CD4-positive, CD25-positive, alpha-beta regulatory T cell (primary cell): ENCODE measurements around the gene CHRM4. TPM values are rescaled to one million over a fixed set of nuclear protein-coding genes. Genes with fewer than 3 reads are reported as not detected.
A peak's percentile ranks its signal among the peaks of the same experiment; 100 is the strongest.

Experiments used
- ATAC-seq, 2 donors: fragments of 150-1000 bp; cut with Tn5 transposase; one replicate each; pipeline ENCODE4 v1.10.0; 2021; ENCODE audit warnings: low read depth in 2 of 2, moderate number of reproducible peaks in 2 of 2, moderate library complexity in 1 of 2
- DNase-seq, 3 donors: peaks; one replicate each; pipeline versions ENCODE4 v3.0.0 to v3.0.0-alpha.2; 2012 to 2022; ENCODE audit warnings: mixed read lengths in 1 of 3
- H3K27ac ChIP-seq: one replicate; pipeline ENCODE4 v1.7.0; 2013; ENCODE audit warnings: mild to moderate bottlenecking, low read length; ENCODE audit not compliant: insufficient read depth, poor library complexity, severe bottlenecking
- H3K27me3 ChIP-seq: one replicate; pipeline ENCODE4 v1.7.0; 2013; ENCODE audit warnings: low read length; ENCODE audit not compliant: control insufficient read depth, insufficient read depth
- H3K36me3 ChIP-seq: one replicate; pipeline ENCODE4 v1.7.0; 2013; ENCODE audit warnings: mild to moderate bottlenecking, low read length, moderate library complexity; ENCODE audit not compliant: control insufficient read depth, insufficient read depth
- H3K4me1 ChIP-seq: 2 replicates; pipeline ENCODE4 v1.7.0; 2013; ENCODE audit warnings: mild to moderate bottlenecking, low read length; ENCODE audit not compliant: insufficient read depth, control insufficient read depth, poor library complexity, severe bottlenecking
- H3K4me3 ChIP-seq: one replicate; pipeline ENCODE4 v1.7.0; 2013; ENCODE audit warnings: low read depth, mild to moderate bottlenecking, low read length, moderate library complexity
- H3K9me3 ChIP-seq, 2 experiments: 1 replicate in 1 of 2; 2 replicates in 1 of 2; pipeline ENCODE4 v1.7.0; 2013; ENCODE audit warnings: low read length in 2 of 2, mild to moderate bottlenecking in 1 of 2, moderate library complexity in 1 of 2; ENCODE audit not compliant: control insufficient read depth in 2 of 2
- H3K27ac Mint-ChIP-seq, 3 donors: one replicate each; pipeline ENCODE4 v1.8.0; 2020 to 2022; ENCODE audit warnings: mild to moderate bottlenecking in 3 of 3, mixed read lengths in 3 of 3, moderate library complexity in 2 of 3
- H3K27me3 Mint-ChIP-seq: one replicate; pipeline ENCODE4 v1.8.0; 2022; ENCODE audit warnings: mild to moderate bottlenecking, mixed read lengths
- H3K36me3 Mint-ChIP-seq: one replicate; pipeline ENCODE4 v1.8.0; 2020; ENCODE audit warnings: mixed read lengths
- H3K4me1 Mint-ChIP-seq, 4 donors: one replicate each; pipeline ENCODE4 v1.8.0; 2020 to 2022; ENCODE audit warnings: mixed read lengths in 4 of 4, mild to moderate bottlenecking in 1 of 4
- H3K4me3 Mint-ChIP-seq, 4 donors: one replicate each; pipeline ENCODE4 v1.8.0; 2020 to 2022; ENCODE audit warnings: mild to moderate bottlenecking in 4 of 4, mixed read lengths in 4 of 4, moderate library complexity in 3 of 4
- H3K9me3 Mint-ChIP-seq, 7 donors: one replicate each; pipeline ENCODE4 v1.8.0; 2020 to 2022; ENCODE audit warnings: mixed read lengths in 7 of 7, mild to moderate bottlenecking in 3 of 7, moderate library complexity in 2 of 7
- polyA plus RNA-seq, 4 donors: library from polyadenylated mRNA; unstranded; fragments of 300-500 nt; fragmentation: Illumina TruSeq; gene quantifications; one replicate each; pipeline ENCODE4 v1.2.3, GENCODE V29; 2021
- total RNA-seq: library from RNA; stranded (reverse); gene quantifications from one replicate; pipeline ENCODE4 v1.2.3, GENCODE V29; 2022

The CHRM4 gene
- total RNA-seq (2.8 TPM), polyA plus RNA-seq (1 to 10 TPM in 1 of 4 donors, under 1 TPM in 2, not detected in 1; 0.15 to 1.1 (median 0.84) TPM)

DNA sequence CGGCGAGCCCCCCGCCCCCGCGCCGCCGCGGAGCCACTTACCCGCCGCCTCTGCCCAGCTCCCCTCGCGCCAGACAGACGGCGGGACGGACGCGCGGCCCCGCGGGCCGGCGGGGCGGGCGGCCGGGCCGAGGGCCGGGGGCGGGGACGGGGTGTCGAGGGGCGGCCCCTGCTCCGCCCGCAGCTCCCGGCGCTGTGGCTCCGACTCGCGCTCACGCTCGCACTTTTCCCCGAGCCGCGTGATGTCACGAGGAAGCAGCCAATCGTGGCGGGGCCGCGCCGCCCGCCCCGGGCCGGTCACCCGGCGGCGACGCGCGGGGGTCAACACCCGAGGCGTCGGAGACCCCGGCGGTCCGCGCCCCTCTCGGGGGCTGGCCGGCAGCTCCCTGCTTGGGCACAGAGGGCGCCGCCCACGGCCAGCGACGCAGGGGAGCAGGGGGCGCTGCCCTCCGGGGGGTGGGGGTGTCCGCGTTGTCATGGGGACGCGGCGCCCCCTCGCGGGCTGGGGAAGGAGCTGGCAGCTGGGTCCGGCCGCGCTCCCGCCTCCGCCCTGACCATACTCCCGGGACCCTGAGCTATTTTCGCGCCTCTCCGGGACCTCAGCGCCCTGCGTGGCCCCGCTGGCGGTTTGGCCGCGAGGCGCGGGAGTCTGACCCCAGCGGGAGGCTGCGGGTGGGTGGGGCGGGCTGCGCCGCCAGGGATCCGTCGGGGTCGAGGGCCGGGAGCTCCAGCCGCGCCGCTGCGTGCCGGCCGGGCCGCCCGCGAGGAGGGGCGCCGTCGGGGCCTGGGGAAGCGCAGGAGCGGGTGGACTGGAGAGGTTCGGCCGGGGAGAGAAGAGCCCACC, at the start of gene CHRM4:
Gene CHRM4, minus strand, starts transcription at position 199 of the 843 bp plus-strand sequence. CDS start 5,219 bp downstream, outside the sequence.
- no peak within 1 kb of the TSS for H3K4me3 ChIP-seq

DNA sequence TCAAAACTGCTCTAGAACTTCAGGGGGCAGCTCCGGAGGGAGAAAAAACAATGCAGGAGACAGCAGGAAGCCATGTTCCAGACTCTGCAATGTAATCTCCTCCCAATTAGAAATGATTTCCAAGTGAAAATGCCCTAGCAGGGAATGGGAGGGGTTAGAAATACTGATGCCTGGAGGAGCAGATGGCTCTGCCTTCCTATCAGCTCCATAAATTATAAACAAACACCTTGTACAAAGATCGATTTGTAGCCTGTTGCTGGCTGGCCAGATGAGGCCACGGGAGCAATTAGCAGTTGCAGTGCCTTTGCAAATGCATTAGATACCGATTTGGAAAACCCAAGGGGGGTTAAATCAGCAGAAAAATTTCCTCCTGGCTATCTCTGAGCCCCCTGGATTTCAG, 46.6 kb upstream of the CHRM4 start:
- Mint-ChIP-seq H3K4me1 (peaks cover 0 to 4% (median 2%) of the 10 kb centered on the region in 4 donors), H3K36me3 (peaks cover 51% of the 10 kb centered on the region), H3K9me3 (no peaks in the 10 kb centered on the region), H3K27ac (no peak overlapping the region), H3K4me3 (no peak overlapping the region), H3K27me3 (no peaks in the 10 kb centered on the region)
- no peaks in the 10 kb centered on the region for H3K9me3 ChIP-seq
- DNase-seq = no peak
- no peak overlapping the region for H3K27ac ChIP-seq
- no peak for ATAC-seq
- peaks cover 45% of the 10 kb centered on the region for H3K36me3 ChIP-seq
- H3K27me3 ChIP-seq = no peaks in the 10 kb centered on the region
- no peaks in the 10 kb centered on the region for H3K4me1 ChIP-seq
- no peak overlapping the region for H3K4me3 ChIP-seq

More for the DNA sequence above, at the start of gene CHRM4:
- Histone ChIP-seq H3K36me3 (peaks cover under 1% of the 10 kb centered on the region), H3K27me3 (peaks cover 17% of the 10 kb centered on the region), H3K4me1 (peaks cover 42% of the 10 kb centered on the region), H3K9me3 (no peaks in the 10 kb centered on the region), H3K27ac (no peak within 1 kb of the TSS)
- Mint-ChIP-seq H3K27me3 (peaks cover 51% of the 10 kb centered on the region), H3K4me1 (peaks cover 0 to 33% (median 10%) of the 10 kb centered on the region in 4 donors), H3K27ac (peak within 1 kb of the TSS in 1 of 3 donors; percentile 56), H3K4me3 (peak within 1 kb of the TSS; percentile 70 to 89 (median 78)), H3K9me3 (peaks cover 0 to 5% (median 0%) of the 10 kb centered on the region in 7 donors), H3K36me3 (peaks cover 5% of the 10 kb centered on the region)
- DNase-seq (no peak), ATAC-seq (no peak)

DNA sequence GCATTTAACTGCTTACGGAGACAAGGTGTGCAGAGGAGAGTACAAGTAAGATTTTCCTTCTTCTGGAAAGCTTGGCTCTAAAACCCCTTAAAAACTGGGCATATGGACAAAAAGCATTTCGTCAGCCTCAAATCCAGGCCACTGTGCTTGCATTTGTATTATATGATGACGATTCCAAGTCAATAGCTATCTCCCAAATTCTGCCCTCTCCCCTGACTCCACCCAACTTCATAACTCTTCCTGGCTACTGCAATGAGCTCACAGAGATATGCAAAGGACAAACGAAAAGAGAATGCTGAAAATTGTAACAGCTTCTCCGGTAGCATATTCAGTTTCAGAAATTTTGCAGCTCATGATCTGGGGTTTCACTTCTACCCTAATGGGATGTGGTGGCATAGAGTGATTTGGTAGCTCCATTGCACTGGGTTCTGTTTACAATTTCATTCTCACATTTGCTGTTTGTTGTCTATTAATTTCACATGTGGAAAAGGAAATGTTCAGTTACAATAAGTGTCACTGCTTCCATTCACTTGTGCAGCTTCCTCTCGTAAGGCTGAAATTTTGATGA, 45.6 kb upstream of the CHRM4 start:
- H3K4me1 Mint-ChIP-seq = peaks cover 0 to 4% (median 1%) of the 10 kb centered on the region in 4 donors
- no peak overlapping the region for H3K27ac Mint-ChIP-seq
- Histone ChIP-seq H3K27me3 (no peaks in the 10 kb centered on the region), H3K4me1 (no peaks in the 10 kb centered on the region), H3K36me3 (peaks cover 47% of the 10 kb centered on the region), H3K4me3 (no peak overlapping the region), H3K9me3 (no peaks in the 10 kb centered on the region), H3K27ac (no peak overlapping the region)
- no peak for ATAC-seq
- no peaks in the 10 kb centered on the region for H3K9me3 Mint-ChIP-seq
- no peaks in the 10 kb centered on the region for H3K27me3 Mint-ChIP-seq
- H3K4me3 Mint-ChIP-seq = no peak overlapping the region
- no peak for DNase-seq
- peaks cover 49% of the 10 kb centered on the region for H3K36me3 Mint-ChIP-seq

DNA sequence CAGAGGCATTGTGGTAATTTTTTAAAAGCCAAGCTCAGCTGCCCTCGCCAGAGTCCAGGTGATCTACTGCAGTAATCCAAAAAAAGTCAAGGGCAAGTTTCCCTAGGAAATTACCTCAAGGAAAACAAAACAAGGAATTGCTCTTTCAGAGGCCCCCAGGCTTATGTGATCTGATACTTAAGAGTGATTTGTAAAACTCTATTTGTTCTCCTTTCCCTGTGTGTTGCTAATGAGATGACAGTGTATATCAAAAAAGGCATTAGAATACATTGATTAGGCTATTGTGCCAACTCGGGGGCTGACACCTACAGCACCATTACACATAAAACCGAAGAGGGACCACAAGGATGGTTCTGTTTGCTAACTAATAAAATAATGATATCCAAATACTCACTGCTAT, 44.5 kb upstream of the CHRM4 start:
- no peaks in the 10 kb centered on the region for H3K27me3 Mint-ChIP-seq
- H3K27ac Mint-ChIP-seq = peak overlapping the region in 1 of 3 donors; percentile 14
- Histone ChIP-seq H3K36me3 (peaks cover 47% of the 10 kb centered on the region), H3K9me3 (no peaks in the 10 kb centered on the region), H3K4me3 (no peak overlapping the region), H3K27me3 (no peaks in the 10 kb centered on the region), H3K27ac (no peak overlapping the region), H3K4me1 (no peaks in the 10 kb centered on the region)
- no peak overlapping the region for H3K4me3 Mint-ChIP-seq
- DNase-seq (no peak), ATAC-seq (no peak)
- H3K36me3 Mint-ChIP-seq = peaks cover 49% of the 10 kb centered on the region
- no peaks in the 10 kb centered on the region for H3K9me3 Mint-ChIP-seq
- H3K4me1 Mint-ChIP-seq = peaks cover 0 to 4% (median 1%) of the 10 kb centered on the region in 4 donors

DNA sequence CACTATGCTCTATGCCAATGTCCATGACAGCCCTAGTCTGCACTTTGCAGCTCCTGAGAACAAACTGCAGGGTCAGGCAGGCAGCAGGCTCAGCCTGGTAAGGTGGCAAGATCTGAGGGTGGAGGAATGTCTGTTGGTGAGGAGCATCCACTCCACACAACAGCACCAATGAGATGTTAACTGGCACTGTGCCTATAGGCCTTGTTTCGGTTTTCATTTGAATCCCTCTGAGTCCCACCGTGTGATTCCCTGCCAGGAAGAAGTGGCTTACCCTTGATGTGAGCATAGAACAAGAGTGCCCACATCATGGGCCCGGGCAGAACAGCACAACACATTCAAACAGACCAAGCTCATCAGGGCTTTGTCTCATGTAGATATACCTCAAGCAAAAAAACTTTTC, 44.1 kb upstream of the CHRM4 start:
- peaks cover 0 to 4% (median 1%) of the 10 kb centered on the region in 4 donors for H3K4me1 Mint-ChIP-seq
- Histone ChIP-seq H3K4me1 (no peaks in the 10 kb centered on the region), H3K27ac (no peak overlapping the region), H3K36me3 (peaks cover 52% of the 10 kb centered on the region), H3K4me3 (no peak overlapping the region), H3K9me3 (no peaks in the 10 kb centered on the region), H3K27me3 (no peaks in the 10 kb centered on the region)
- no peaks in the 10 kb centered on the region for H3K27me3 Mint-ChIP-seq
- H3K36me3 Mint-ChIP-seq = peaks cover 44% of the 10 kb centered on the region
- no peak overlapping the region for H3K4me3 Mint-ChIP-seq
- H3K27ac Mint-ChIP-seq = peak overlapping the region in 1 of 3 donors; percentile 14
- ATAC-seq = no peak
- no peak for DNase-seq
- H3K9me3 Mint-ChIP-seq = no peaks in the 10 kb centered on the region

DNA sequence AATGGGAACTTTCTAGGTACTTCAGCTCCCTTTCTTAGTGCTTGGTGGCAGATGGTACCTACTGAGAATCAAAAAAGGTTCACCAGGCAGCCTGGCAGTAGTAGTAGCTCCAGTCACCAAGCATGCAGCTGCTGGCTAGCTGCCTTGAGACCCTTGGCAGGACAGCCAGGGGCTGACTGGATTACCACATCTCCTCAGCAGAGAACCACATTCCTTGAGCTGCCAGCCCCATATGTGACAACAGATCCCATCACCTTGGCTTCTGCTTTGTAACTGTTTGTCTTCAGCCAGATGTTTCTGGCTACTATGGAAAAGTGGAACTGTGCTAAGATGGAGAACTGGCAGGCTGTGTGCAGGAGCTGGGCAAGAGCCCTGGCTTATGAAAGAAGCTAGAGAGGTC, 39.6 kb upstream of the CHRM4 start:
- Mint-ChIP-seq H3K4me3 (no peak overlapping the region), H3K36me3 (peaks cover 49% of the 10 kb centered on the region), H3K9me3 (no peaks in the 10 kb centered on the region), H3K27me3 (no peaks in the 10 kb centered on the region), H3K27ac (no peak overlapping the region), H3K4me1 (peaks cover 0 to 8% (median 0%) of the 10 kb centered on the region in 4 donors)
- H3K9me3 ChIP-seq = no peaks in the 10 kb centered on the region
- no peak overlapping the region for H3K4me3 ChIP-seq
- H3K27me3 ChIP-seq = no peaks in the 10 kb centered on the region
- ATAC-seq = no peak
- H3K27ac ChIP-seq = no peak overlapping the region
- DNase-seq = no peak
- H3K36me3 ChIP-seq = peaks cover 59% of the 10 kb centered on the region
- no peaks in the 10 kb centered on the region for H3K4me1 ChIP-seq

DNA sequence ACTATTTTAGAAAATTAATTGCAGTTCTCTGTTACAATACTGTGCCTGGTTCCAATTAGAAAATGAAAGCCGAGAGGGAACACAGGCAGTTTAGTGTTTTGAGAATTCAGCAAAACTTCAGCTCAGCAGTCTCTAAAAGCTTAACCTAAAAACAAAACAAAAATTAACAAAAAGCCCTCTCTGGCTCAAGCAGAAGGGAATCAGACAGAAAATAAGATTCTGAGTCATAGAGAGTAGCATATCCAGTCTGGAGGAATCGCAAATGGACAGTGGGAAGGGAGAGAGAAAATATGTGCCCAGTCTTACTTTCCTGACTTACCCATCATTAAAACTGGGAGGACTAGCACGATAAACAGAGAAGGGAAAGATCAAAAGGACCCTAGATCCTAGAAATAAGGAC, 38.1 kb upstream of the CHRM4 start:
- Mint-ChIP-seq H3K36me3 (peaks cover 40% of the 10 kb centered on the region), H3K4me1 (peaks cover 0 to 8% (median 0%) of the 10 kb centered on the region in 4 donors), H3K27ac (no peak overlapping the region), H3K27me3 (no peaks in the 10 kb centered on the region), H3K4me3 (no peak overlapping the region), H3K9me3 (no peaks in the 10 kb centered on the region)
- Histone ChIP-seq H3K4me3 (no peak overlapping the region), H3K9me3 (no peaks in the 10 kb centered on the region), H3K27ac (no peak overlapping the region), H3K4me1 (no peaks in the 10 kb centered on the region), H3K27me3 (no peaks in the 10 kb centered on the region), H3K36me3 (peaks cover 56% of the 10 kb centered on the region)
- ATAC-seq = no peak
- no peak for DNase-seq
